CD4-positive, alpha-beta T cell treated with Interleukin-1 beta for 1 hour (primary cell): Measurements from ENCODE around the gene EOGT.
A peak's percentile ranks its signal among the peaks of the same experiment; 100 is the strongest.

ENCODE experiments used
- DNase-seq, 2 donors: peaks; one replicate each; pipeline ENCODE4 v3.0.0-alpha.2; 2020 to 2022

Gene EOGT

GRCh38 chr3:69013253-69014021 lies at the start of gene EOGT:
Gene EOGT, minus strand, starts transcription at chr3:69013684. Its CDS starts 3,838 bp downstream, at chr3:69009846.
- peak; percentile 80 to 85 for DNase-seq

- DNase-seq, result no peak
Observed at GRCh38 chr3:69059688-69060087, 46.2 kb upstream of the EOGT start.

DNA sequence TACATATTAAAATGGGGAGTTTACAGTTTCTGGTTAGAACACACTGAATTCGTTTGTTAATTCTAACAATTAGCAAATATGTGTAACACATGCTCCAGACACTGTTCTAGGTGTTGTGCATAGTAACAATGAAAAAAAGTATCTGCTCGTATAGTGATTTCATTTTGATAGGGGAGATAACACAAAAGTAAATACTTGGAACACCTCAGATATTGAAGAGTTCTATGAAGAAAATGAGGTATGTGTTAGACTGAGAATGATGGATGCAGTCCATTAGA lies 45.4 kb upstream of the EOGT start:
- no peak for DNase-seq

DNA sequence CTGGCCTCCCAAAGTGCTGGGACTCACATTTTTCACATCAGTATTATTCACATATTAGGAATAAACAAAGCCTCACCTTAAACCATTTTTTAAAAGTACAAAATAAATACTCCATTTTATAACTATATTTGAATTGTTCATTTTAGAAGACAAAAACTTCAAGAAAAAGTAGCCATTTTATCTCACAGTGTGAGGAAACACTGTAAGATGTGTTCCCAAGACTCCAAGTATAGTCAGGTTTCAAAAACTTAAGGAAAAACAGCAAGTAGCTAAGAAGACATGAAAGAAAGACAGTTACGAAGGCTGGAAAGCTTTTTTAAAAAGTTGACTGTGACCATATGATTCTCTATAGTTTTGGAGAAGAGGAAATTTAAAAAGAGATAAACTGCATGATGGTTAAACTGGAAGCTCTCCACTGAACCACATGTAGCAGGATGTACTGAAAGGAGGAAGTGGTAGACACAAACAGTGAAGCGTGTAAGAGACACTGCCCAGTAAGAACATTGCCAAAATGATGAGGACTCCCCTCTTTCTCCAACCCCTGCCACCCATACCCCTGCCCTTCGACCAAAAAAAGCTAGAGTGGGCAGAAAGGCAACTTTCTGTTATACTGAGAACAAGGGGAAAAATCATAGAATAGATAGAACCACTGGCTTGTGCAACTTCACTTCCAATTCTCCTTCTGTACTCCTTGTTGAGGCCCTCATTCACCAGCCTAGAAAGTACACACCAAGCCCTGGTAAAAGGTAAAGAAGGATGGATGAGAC lies 44.9 kb upstream of the EOGT start:
- peak; percentile 13 to 51 for DNase-seq

DNA sequence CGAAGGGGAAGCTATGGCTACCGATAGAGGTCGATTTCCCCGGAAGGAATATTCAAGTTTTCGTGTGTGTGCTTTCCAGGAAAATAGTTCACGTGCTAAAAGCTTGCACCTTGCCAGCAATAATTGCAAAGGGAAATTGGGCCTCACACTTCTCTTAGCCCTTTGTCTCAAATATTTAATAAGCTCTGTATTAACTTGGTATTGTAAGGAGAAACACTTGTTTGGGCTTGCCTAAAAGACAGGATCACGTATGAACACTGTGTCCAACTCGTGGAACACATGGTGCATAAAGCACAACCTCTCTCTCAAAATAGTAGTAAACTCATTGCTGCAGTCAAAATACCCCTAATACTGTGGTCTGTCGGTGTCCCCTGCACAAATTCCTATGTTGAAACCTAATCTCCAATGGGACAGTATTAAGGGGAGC lies 39.0 kb upstream of the EOGT start:
- DNase-seq, result no peak

- peak; percentile 97 to 98 for DNase-seq
Observed at GRCh38 chr3:69051756-69052471, 38.4 kb upstream of the EOGT start, which contains the start of gene TMF1. Gene TMF1, minus strand, starts transcription at chr3:69052333. Its CDS starts 247 bp downstream, at chr3:69052086.

- DNase-seq, result no peak
Observed at GRCh38 chr3:69048990-69049389, 35.5 kb upstream of the EOGT start.

DNA sequence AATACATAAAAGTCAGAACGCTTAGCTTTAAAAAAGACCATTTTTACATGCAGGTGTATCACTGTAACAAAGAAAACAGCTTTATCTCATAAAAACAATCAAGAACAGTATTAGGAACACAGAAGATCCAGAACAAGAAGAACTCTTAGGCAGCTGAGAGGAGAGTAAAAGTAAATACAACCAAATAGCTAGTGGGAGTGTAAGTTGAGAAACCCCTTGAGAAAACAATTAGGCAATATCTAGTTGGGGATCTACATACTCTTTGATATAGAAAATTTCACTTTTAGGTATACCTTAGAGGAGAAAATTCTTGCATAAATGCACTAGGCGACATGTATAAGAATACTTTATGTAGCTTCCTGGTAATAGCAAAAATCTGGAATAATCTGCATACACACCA lies 31.1 kb upstream of the EOGT start:
- no peak for DNase-seq

GRCh38 chr3:69033470-69033869 lies 20.0 kb upstream of the EOGT start:
- peak in 1 of 2 donors; percentile 7 for DNase-seq

DNA sequence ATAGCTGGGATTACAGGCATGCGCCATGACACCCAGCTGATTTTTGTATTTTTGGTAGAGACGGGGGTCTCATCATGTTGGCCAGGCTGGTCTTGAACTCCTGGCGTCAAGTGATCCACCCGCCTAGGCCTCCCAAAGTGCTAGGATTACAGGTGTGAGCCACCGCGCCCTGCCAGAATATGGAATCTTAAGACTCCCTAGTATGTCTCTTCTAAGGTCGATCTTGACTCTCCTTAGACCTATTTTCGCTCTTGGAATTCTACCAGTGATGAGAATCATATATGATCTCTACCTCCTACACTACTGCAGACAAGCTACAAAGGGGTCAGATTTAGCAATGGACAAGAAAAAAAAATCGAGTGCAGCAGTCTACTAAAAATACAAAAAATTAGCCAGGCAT lies 19.3 kb upstream of the EOGT start:
- DNase-seq, result no peak

DNA sequence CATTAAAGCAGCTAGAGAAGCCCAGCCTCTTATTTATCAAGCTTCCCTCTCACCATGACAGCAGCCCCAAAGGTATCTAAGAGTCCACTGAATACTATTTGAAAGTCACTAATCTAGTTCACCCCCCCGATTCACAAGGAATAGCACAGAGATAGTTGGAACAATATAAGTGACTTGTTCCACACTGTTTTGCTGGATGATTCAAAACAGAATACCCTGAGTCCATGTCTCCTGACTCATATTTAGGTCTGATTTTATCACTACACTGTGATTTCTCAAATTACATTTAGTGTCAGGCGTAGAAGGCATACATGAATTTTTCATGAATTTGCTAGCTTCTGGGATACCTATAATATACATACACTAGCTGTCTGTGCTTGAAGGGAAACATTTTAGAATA lies 18.7 kb upstream of the EOGT start:
- no peak for DNase-seq

DNA sequence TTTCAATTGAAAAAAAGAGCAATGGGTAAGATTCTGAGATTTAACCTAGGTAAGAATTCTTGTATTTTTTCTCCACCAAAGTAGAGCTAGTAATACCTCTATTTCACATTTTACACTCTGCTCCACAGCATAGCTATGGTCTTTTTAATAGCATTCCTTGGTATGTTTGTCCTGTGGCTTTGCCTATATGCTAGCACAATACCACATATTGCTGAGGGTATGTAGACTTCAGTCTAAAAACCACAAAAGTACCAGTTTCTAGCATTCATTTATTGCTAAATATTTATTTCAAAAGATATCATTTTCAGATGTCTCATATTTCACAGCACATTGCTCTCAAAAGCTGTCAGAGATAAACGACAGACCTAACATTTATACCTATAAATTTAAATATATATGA lies 18.2 kb upstream of the EOGT start:
- no peak for DNase-seq

DNA sequence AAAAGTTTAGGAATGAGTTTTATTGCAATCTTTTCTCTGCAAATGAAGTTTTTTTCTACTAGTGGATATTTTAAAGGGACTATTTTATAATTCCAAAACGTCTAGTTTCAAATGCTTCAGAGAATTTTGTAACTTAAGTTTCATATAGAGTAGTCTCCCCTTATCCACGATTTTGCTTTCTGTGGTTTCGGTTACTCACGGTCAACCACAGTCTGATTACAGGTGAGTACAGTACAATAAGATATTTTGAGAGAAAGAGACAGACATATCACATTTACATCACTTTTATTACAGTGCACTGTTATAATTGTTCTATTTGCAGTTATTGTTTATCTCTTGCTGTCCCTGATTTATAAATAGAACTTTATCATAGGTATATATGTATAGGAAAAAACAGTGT lies 7.4 kb upstream of the EOGT start:
- no peak for DNase-seq

DNA sequence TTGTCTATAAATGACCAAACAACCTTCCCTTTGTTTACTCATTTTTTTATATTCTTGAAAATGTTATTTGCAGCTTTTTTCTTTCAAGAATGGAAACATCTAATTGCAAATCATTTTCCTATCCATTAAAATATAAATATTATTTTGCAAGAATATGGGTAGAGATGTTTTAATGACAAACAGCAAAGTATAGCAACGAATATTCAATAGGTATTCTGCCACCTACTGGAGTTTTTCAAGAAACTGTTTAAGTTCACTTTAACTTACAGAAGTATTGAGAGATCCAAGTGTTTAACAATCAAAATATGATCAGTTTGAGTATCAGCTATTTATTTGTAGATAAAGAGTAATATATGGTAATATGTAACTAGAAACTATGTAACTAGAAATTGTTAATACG lies 6.9 kb upstream of the EOGT start:
- DNase-seq, result no peak

DNA sequence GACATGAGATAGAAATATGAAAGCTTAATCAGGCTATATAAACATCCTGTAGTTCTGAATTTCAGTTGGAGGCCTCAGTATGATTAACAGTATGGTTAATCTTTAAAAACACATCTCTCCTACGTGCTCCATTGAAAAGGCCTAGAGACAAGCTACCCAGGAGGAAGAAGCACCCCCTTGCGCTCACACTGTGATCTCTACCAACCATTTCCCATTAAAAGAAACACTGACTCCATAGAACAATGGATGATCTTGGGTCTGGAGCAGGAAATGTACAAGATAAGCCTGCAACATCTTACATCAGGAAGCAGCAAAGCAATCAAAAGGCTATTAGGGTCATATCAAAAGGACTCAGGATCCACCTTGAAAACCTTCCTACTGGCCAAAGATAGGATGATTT lies 3.4 kb upstream of the EOGT start:
- no peak for DNase-seq

- DNase-seq, result no peak
Observed at GRCh38 chr3:69016102-69016501, 2.6 kb upstream of the EOGT start.

DNA sequence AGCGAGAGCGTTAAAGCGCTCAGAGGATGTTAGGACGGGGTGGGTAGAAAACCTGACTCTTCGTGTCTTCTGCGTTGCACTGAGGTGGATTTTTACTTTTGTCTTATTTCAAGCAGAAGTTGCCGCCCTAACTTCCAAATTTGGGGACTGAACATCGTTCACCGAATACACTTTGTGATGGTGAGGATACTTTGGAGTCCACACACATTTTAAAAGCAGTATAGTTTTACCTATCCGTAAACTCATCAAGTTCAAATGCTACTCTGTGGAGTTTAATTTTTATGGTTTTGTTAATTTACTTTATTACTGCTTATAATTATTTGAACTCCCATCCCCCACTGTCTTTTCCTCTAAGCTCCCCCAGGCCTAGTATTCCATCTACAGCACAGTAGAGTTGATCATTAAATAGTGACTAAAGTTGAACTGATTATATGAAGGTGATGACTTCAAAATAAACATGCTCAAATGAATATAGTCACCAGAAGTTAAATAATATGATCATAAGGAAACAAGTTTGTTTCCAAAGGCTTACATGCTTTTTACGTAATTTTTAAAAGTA lies 617 bp upstream of the EOGT start:
- DNase-seq, result no peak

GRCh38 chr3:69012800-69013252 lies 658 bp downstream of the EOGT start:
- peak; percentile 28 to 31 for DNase-seq

GRCh38 chr3:69012100-69012799 lies 1.2 kb downstream of the EOGT start:
- DNase-seq, result no peak

GRCh38 chr3:69011096-69011730 lies 2.3 kb downstream of the EOGT start:
- no peak for DNase-seq

DNA sequence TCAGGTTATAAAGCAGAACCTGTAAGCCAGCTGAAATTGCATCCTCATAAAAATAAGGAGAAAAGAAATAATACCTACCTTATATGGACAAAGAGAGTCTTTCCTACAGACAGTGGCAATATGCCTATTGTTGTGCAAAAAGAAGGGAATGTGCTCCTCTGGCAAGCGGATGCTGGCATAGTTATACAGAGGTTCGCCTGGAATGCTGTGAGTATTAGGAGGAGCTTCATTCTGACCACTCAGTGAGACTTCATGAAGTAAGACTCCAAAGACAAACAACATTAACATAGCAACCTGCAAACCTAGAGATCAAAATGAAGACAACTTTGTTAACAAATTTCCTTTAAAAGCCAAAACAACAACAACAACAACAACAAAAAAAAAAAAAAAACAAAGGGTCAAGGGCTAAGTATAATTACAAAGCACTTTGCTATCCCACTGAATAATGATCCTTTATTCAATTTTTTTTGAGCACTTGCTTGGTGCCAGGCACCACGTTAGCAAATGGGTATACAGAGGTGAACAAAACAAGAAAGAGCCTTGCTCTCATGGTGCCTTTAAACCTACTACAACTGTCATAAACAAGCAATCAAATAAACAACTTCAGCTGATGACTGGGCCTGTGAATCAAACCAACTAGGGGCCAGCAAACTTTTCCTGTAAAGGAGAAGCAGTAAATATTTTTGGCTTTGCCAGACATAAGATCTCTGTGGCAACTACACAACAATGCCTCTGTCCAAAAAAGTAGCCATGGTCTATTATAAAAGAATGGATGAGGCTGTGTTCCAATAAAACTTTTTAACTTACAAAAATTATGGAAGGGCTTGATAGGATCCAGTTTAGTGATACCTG lies 3.7 kb downstream of the EOGT start:
- DNase-seq, result no peak
